Measurements from ENCODE around the gene RTF1. TPM values are rescaled to one million over a fixed set of nuclear protein-coding genes. Genes with fewer than 3 reads are reported as not detected.
"Not testable (repeated sequence)": the region's sequence is repeated elsewhere in the genome, so short reads cannot be mapped to it uniquely, and the experiment has no call there.

RTF1 gene
- 40.4 and 47.2 TPM in 2 replicates for polyA plus RNA-seq (2014; cell fraction: cytosol; rRNA removed)
- polyA plus RNA-seq (2014; cell fraction: nucleus; rRNA removed), result 18.3 and 37.0 TPM in 2 replicates

- peak; percentile 90 for DNase-seq (ENCODE audit: low spot score)
Measured at GRCh38 chr15:41416742-41417417, at the start of gene RTF1. Gene RTF1 (plus strand): TSS chr15:41417095. CDS start chr15:41417116, 21 bp downstream.

- no peak for DNase-seq (ENCODE audit: low spot score)
Measured at GRCh38 chr15:41367418-41367817, 49.5 kb upstream of the RTF1 start.

GRCh38 chr15:41377978-41378377, 38.9 kb upstream of the RTF1 start:
- no peak for DNase-seq (ENCODE audit: low spot score)

GRCh38 chr15:41383974-41384749, 32.7 kb upstream of the RTF1 start:
- DNase-seq (ENCODE audit: low spot score), result not testable (repeated sequence)

- DNase-seq (ENCODE audit: low spot score), result no peak
Measured at GRCh38 chr15:41387646-41388045, 29.2 kb upstream of the RTF1 start.

GRCh38 chr15:41392659-41393058, 24.2 kb upstream of the RTF1 start:
- DNase-seq (ENCODE audit: low spot score), result no peak

GRCh38 chr15:41394924-41395323, 22.0 kb upstream of the RTF1 start:
- DNase-seq (ENCODE audit: low spot score), result no peak

GRCh38 chr15:41396111-41396510, 20.8 kb upstream of the RTF1 start:
- no peak for DNase-seq (ENCODE audit: low spot score)

- no peak for DNase-seq (ENCODE audit: low spot score)
Measured at GRCh38 chr15:41401904-41402267, 15.0 kb upstream of the RTF1 start.

GRCh38 chr15:41407341-41407740, 9.6 kb upstream of the RTF1 start:
- no peak for DNase-seq (ENCODE audit: low spot score)

- no peak for DNase-seq (ENCODE audit: low spot score)
Measured at GRCh38 chr15:41408234-41408641, 8.7 kb upstream of the RTF1 start.

- no peak for DNase-seq (ENCODE audit: low spot score)
Measured at GRCh38 chr15:41411031-41411430, 5.9 kb upstream of the RTF1 start.

GRCh38 chr15:41411441-41411840, 5.5 kb upstream of the RTF1 start:
- DNase-seq (ENCODE audit: low spot score), result no peak

- no peak for DNase-seq (ENCODE audit: low spot score)
Measured at GRCh38 chr15:41416128-41416741, 660 bp upstream of the RTF1 start.

- DNase-seq (ENCODE audit: low spot score), result no peak
Measured at GRCh38 chr15:41417418-41418195, 712 bp downstream of the RTF1 start.

GRCh38 chr15:41423979-41424659, 7.2 kb downstream of the RTF1 start:
- DNase-seq (ENCODE audit: low spot score), result no peak

GRCh38 chr15:41424809-41425208, 7.9 kb downstream of the RTF1 start:
- no peak for DNase-seq (ENCODE audit: low spot score)

GRCh38 chr15:41425907-41426306, 9.0 kb downstream of the RTF1 start:
- not testable (repeated sequence) for DNase-seq (ENCODE audit: low spot score)

- no peak for DNase-seq (ENCODE audit: low spot score)
Measured at GRCh38 chr15:41429003-41429890, 12.4 kb downstream of the RTF1 start.
